GM12878 (cell line): Measurements from ENCODE around the gene ATXN7L1. TPM values are rescaled to one million over a fixed set of nuclear protein-coding genes. Genes with fewer than 3 reads are reported as not detected.

Source experiments
- ATAC-seq: fragments of 200-7000 bp; cut with Tn5 transposase; 3 replicates; pipeline ENCODE4 v1.9.1; 2020; ENCODE audit warnings: mild to moderate bottlenecking, moderate library complexity
- BruUV-seq: library from RNA; stranded (reverse); fragments of 400-500 nt; replicated peaks from 2 replicates; lab custom pipeline; 2021; lab: Mats Ljungman, UMichigan
- CTCF ChIA-PET: fragments of 300-600 bp; sonication (Branson Sonifier 250); formaldehyde crosslinking; extraction: SDS; loops from one replicate; lab custom pipeline; 2021; ENCODE audit warnings: inconsistent platforms; lab: Yijun Ruan, JAX
- POLR2A ChIA-PET: fragments of 350-600 bp; formaldehyde crosslinking; extraction: SDS; loops from one replicate; lab custom pipeline; 2021; ENCODE audit warnings: inconsistent platforms; lab: Charles Lee
- RAD21 ChIA-PET: fragments of 300-600 bp; sonication (Branson Sonifier 250); formaldehyde crosslinking; loops from one replicate; lab custom pipeline; 2023; ENCODE audit warnings: antibody characterized with exemption; ENCODE audit not compliant: unreplicated experiment; lab: Charles Lee
- SMC1A ChIA-PET: fragments of 300-600 bp; sonication (Branson Sonifier 250); formaldehyde crosslinking; loops from one replicate; lab custom pipeline; 2023; ENCODE audit not compliant: unreplicated experiment, uncharacterized antibody; lab: Charles Lee
- DNase-seq: peaks from one replicate; pipeline ENCODE4 v3.0.0-alpha.2; 2011; ENCODE audit warnings: low read depth, low spot score
- FAIRE-seq: peaks from 3 replicates; lab custom pipeline; 2011; peaks lifted over from hg19 to GRCh38; lab: Jason Lieb, UNC
- H2AFZ ChIP-seq: 2 replicates; pipeline ENCODE4 v1.6.0; 2011; ENCODE audit warnings: low read depth, low read length, control low read depth; ENCODE audit not compliant: control insufficient read depth
- H3K27ac ChIP-seq: 2 replicates; pipeline ENCODE4 v1.5.1; 2011; ENCODE audit warnings: control low read depth; ENCODE audit not compliant: control insufficient read depth, insufficient read depth
- H3K27me3 ChIP-seq, 2 experiments: replicated peaks in 1 of 2; 2 replicates each; pipeline versions ENCODE4 v1.6.0 to v1.6.1; 2011; ENCODE audit warnings: low read length in 1 of 2; ENCODE audit not compliant: control insufficient read depth in 2 of 2, insufficient read depth in 2 of 2
- H3K36me3 ChIP-seq, 2 experiments: 2 replicates each; pipeline ENCODE4 v1.5.1; 2011; ENCODE audit warnings: low read length in 1 of 2; ENCODE audit not compliant: control insufficient read depth in 2 of 2, insufficient read depth in 2 of 2
- H3K4me1 ChIP-seq: 2 replicates; pipeline ENCODE4 v1.6.1; 2011; ENCODE audit warnings: mild to moderate bottlenecking, low read length, moderate library complexity, mixed read lengths; ENCODE audit not compliant: control insufficient read depth, insufficient read depth
- H3K4me2 ChIP-seq: 2 replicates; pipeline ENCODE4 v1.6.0; 2011; ENCODE audit warnings: control low read depth; ENCODE audit not compliant: control insufficient read depth, insufficient read depth
- H3K4me3 ChIP-seq: fragments of 200-600 bp; sonication (generic); 2 replicates; pipeline ENCODE4 v1.5.1; 2016
- H3K79me2 ChIP-seq: 2 replicates; pipeline ENCODE4 v1.6.0; 2011; ENCODE audit warnings: low read length; ENCODE audit not compliant: control insufficient read depth, insufficient read depth
- H3K9ac ChIP-seq: 2 replicates; pipeline ENCODE4 v1.8.0; 2011; ENCODE audit warnings: low read length, control low read depth, mixed read lengths; ENCODE audit not compliant: control insufficient read depth, insufficient read depth
- H3K9me3 ChIP-seq: replicated peaks from 3 replicates; pipeline ENCODE4 v1.5.1; 2011; ENCODE audit warnings: mild to moderate bottlenecking, low read length; ENCODE audit not compliant: control insufficient read depth, insufficient read depth
- H4K20me1 ChIP-seq: 2 replicates; pipeline ENCODE4 v1.6.0; 2011; ENCODE audit not compliant: control insufficient read depth, insufficient read depth
- CEBPB ChIP-seq, 2 experiments: fragments of 150-350 bp in 1 of 2; IDR thresholded peaks; 2 replicates each; pipeline ENCODE4 v1.6.1; 2012 to 2014; ENCODE audit warnings: low read depth in 2 of 2, low read length in 2 of 2, borderline replicate concordance in 1 of 2, inconsistent platforms in 1 of 2
- CHD4 ChIP-seq: fragments of 200-600 bp; sonication (generic); IDR thresholded peaks from 2 replicates; pipeline ENCODE4 v1.6.1; 2016; ENCODE audit warnings: mild to moderate bottlenecking
- DPF2 ChIP-seq: fragments of 450-650 bp; IDR thresholded peaks from 2 replicates; pipeline ENCODE4 v1.6.1; 2017; ENCODE audit warnings: mild to moderate bottlenecking
- JUND ChIP-seq: IDR thresholded peaks from 2 replicates; pipeline ENCODE4 v1.6.1; 2012; ENCODE audit warnings: low read depth, mild to moderate bottlenecking, low read length, improper control_type of control experiment, moderate library complexity
- RAD21 ChIP-seq: IDR thresholded peaks from 2 replicates; pipeline ENCODE4 v1.6.1; 2011; ENCODE audit warnings: mild to moderate bottlenecking, low read depth, low read length, moderate library complexity; ENCODE audit not compliant: insufficient read depth
- RB1 ChIP-seq: fragments of 450-650 bp; formaldehyde crosslinking; IDR thresholded peaks from 2 replicates; pipeline ENCODE4 v1.6.1; 2017; ENCODE audit warnings: mild to moderate bottlenecking, borderline replicate concordance
- RUNX3 ChIP-seq: IDR thresholded peaks from 2 replicates; pipeline ENCODE4 v1.6.1; 2012; ENCODE audit warnings: low read length, inconsistent platforms
- TBL1XR1 ChIP-seq: IDR thresholded peaks from 2 replicates; pipeline ENCODE4 v1.6.1; 2012; ENCODE audit warnings: low read depth, low read length, improper control_type of control experiment
- YY1 ChIP-seq: IDR thresholded peaks from 2 replicates; pipeline ENCODE4 v1.6.1; 2011; ENCODE audit warnings: low read depth, mild to moderate bottlenecking, low read length
- WGBS: methylation state at CpG from one replicate; pipeline ENCODE4 v1.1.6; 2016; ENCODE audit warnings: low lambda C conversion rate; ENCODE audit not compliant: insufficient replicate concordance, insufficient coverage; ENCODE audit errors: missing lambda C conversion rate; 5-methylcytosine and 5-hydroxymethylcytosine counted together
- in situ Hi-C: fragments of 300-500 bp; cut with MboI; formaldehyde crosslinking; loops from 9 replicates; pipeline ENCODE4 v1.14.3; 2018; ENCODE audit warnings: mixed read lengths
- intact Hi-C: fragments of 100-400 bp; cut with micrococcal nuclease; formaldehyde crosslinking; loops from one replicate; pipeline ENCODE4 v1.14.2; 2022; ENCODE audit not compliant: unreplicated experiment
- polyA plus RNA-seq, 11 experiments: library from polyadenylated mRNA; depleted of rRNA in 4 of 11; unstranded in 6 of 11; stranded (reverse) in 5 of 11; fragments of >200 nt; fragmentation: Nextera tagmentation in 4 of 11; fragmentation: Illumina TruSeq in 1 of 11; extraction: Ambion mirVana in 4 of 11; extraction: Trizol in 1 of 11; gene quantifications; 1 replicate in 1 of 11; 2 replicates in 10 of 11; pipeline versions ENCODE4 v1.2.1 to v1.2.3, GENCODE V29; 2011 to 2016; ENCODE audit warnings: inconsistent platforms in 2 of 11, missing spikeins in 2 of 11, low read depth in 1 of 11
- total RNA-seq, 4 experiments: library from RNA; depleted of rRNA in 3 of 4; stranded (reverse); fragments of >200 nt in 3 of 4; fragmentation: Illumina TruSeq in 1 of 4; extraction: Trizol in 1 of 4; gene quantifications; 2 replicates each; pipeline versions ENCODE4 v1.2.1 to v1.2.3, GENCODE V29; 2013 to 2021
- TF ChIP-seq, protein P1 (sequence below): fragments of 450-650 bp; IDR thresholded peaks from 2 replicates; pipeline ENCODE4 v1.6.1; 2014; ENCODE audit warnings: mild to moderate bottlenecking
- TF ChIP-seq, protein P2 (sequence below): fragments of 450-650 bp; IDR thresholded peaks from 2 replicates; pipeline ENCODE4 v1.6.1; 2016; ENCODE audit warnings: mild to moderate bottlenecking, moderate library complexity, borderline replicate concordance
- TF ChIP-seq, protein P3 (sequence below): fragments of 450-650 bp; IDR thresholded peaks from 2 replicates; pipeline ENCODE4 v1.6.1; 2016; ENCODE audit warnings: mild to moderate bottlenecking

ATXN7L1 gene
- total and polyA plus RNA-seq, 10 of the 15 experiments (the other 5 are each of a cell fraction or from before 2014, with no cell fraction given), result 0.40 to 2.9 (median 1.2) TPM

DNA sequence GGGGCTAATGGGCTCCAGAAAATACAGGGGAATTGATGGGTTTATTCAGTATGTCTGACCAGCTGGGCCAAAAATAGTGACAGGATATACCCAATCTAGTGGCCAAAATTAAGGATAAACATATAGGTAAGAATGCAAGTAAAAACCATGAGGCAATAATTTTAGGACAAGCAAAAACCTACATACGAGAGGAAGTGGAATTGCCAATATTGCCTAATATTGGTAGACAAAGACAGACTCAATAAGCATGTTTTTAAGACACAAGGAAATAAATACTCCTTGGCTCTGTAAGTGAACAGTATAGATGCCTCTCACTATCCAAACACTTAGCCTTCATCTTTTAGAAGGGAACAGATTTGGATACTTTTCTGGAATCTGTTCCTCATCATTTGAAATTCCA is 51.0 kb downstream of the ATXN7L1 start:
- Histone ChIP-seq H2AFZ (no peak overlapping the region), H3K79me2 (no peaks in the 10 kb centered on the region), H3K4me3 (no peak overlapping the region), H4K20me1 (no peaks in the 10 kb centered on the region; the same call in 1 of the 2 replicates), H3K4me2 (no peak overlapping the region), H3K9me3 (no peaks in the 10 kb centered on the region; the same call in 2 of the 3 replicates), H3K36me3 (no peaks in the 10 kb centered on the region), H3K9ac (no peak overlapping the region), H3K27ac (no peak overlapping the region), H3K4me1 (no peaks in the 10 kb centered on the region), H3K27me3 (peaks cover 2 to 22% of the 10 kb centered on the region in 2 experiments; a peak in 3 of 4 replicates)
- TF ChIP-seq CEBPB (IDR thresholded peaks at IDR 0.05; ENCODE audit: borderline replicate concordance in 1 of 2, low read depth in 2 of 2, low read length in 2 of 2) (no peak), TBL1XR1 (no peak), RAD21 (no peak), JUND (no peak), YY1 (no peak), CHD4 (no peak), DPF2 (no peak), RUNX3 (no peak), RB1 (no peak)
- TF ChIP-seq, protein P1, sequence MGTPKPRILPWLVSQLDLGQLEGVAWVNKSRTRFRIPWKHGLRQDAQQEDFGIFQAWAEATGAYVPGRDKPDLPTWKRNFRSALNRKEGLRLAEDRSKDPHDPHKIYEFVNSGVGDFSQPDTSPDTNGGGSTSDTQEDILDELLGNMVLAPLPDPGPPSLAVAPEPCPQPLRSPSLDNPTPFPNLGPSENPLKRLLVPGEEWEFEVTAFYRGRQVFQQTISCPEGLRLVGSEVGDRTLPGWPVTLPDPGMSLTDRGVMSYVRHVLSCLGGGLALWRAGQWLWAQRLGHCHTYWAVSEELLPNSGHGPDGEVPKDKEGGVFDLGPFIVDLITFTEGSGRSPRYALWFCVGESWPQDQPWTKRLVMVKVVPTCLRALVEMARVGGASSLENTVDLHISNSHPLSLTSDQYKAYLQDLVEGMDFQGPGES, result no peak
- TF ChIP-seq, protein P2, sequence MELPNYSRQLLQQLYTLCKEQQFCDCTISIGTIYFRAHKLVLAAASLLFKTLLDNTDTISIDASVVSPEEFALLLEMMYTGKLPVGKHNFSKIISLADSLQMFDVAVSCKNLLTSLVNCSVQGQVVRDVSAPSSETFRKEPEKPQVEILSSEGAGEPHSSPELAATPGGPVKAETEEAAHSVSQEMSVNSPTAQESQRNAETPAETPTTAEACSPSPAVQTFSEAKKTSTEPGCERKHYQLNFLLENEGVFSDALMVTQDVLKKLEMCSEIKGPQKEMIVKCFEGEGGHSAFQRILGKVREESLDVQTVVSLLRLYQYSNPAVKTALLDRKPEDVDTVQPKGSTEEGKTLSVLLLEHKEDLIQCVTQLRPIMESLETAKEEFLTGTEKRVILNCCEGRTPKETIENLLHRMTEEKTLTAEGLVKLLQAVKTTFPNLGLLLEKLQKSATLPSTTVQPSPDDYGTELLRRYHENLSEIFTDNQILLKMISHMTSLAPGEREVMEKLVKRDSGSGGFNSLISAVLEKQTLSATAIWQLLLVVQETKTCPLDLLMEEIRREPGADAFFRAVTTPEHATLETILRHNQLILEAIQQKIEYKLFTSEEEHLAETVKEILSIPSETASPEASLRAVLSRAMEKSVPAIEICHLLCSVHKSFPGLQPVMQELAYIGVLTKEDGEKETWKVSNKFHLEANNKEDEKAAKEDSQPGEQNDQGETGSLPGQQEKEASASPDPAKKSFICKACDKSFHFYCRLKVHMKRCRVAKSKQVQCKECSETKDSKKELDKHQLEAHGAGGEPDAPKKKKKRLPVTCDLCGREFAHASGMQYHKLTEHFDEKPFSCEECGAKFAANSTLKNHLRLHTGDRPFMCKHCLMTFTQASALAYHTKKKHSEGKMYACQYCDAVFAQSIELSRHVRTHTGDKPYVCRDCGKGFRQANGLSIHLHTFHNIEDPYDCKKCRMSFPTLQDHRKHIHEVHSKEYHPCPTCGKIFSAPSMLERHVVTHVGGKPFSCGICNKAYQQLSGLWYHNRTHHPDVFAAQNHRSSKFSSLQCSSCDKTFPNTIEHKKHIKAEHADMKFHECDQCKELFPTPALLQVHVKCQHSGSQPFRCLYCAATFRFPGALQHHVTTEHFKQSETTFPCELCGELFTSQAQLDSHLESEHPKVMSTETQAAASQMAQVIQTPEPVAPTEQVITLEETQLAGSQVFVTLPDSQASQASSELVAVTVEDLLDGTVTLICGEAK, result no peak
- TF ChIP-seq, protein P3, sequence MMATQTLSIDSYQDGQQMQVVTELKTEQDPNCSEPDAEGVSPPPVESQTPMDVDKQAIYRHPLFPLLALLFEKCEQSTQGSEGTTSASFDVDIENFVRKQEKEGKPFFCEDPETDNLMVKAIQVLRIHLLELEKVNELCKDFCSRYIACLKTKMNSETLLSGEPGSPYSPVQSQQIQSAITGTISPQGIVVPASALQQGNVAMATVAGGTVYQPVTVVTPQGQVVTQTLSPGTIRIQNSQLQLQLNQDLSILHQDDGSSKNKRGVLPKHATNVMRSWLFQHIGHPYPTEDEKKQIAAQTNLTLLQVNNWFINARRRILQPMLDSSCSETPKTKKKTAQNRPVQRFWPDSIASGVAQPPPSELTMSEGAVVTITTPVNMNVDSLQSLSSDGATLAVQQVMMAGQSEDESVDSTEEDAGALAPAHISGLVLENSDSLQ, result no peak
- BruUV-seq, result no TSS peak
- POLR2A ChIA-PET, result no interaction called here
- 0% methylated on average over 1 of the region's 1 CpG for WGBS
- in situ Hi-C loops, result no loop called here
- DNase-seq (no peak), FAIRE-seq (no peak), ATAC-seq (no peak)
- CTCF ChIA-PET, result interaction anchor here (0.9 to 2.5 kb wide), 4 partner anchors 26 to 168 kb away, joined by 3 to 6 read pairs (median 3); no protein-coding TSS in a partner anchor
- RAD21 ChIA-PET, result no interaction called here
- intact Hi-C loops, result no loop called here
- SMC1A ChIA-PET, result interaction anchor here (0.5 kb wide), 1 partner anchor 100 kb away, joined by 3 read pairs; no protein-coding TSS in a partner anchor
